Epithelial cell of prostate (primary cell): ENCODE results near the gene CEP41.
A peak's percentile ranks its signal among the peaks of the same experiment; 100 is the strongest.
"Not testable (repeated sequence)": the region's sequence is repeated elsewhere in the genome, so short reads cannot be mapped to it uniquely, and the experiment has no call there.

Source experiments
- DNase-seq: peaks from one replicate; pipeline ENCODE4 v3.0.0-alpha.2; 2011; ENCODE audit warnings: low read depth, low spot score
- H3K27ac ChIP-seq: fragments of 450-650 bp; 2 replicates; pipeline ENCODE4 v1.5.1; 2017; ENCODE audit warnings: mild to moderate bottlenecking

The CEP41 gene

DNA sequence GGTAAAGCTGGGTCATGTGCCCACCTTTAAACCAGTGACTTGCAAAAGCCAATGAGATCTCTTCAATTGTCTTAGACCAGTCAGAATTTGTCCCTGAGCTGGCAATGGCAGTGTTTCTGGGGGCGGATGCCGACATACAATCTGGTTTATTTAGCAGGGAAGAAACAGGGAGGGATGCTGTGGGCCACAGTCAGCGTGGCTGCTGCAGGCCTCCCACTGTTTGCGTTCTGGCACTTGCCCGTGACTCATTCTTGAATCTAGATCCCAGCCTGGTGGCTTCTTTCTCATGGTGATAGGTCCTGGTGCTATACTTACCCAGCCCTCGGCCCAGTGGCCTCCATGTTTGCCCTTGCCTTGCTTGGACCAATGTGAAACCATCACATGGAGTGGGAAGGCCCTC lies 63.6 kb downstream of the CEP41 start:
- DNase-seq, result no peak
- no peak overlapping the region for H3K27ac ChIP-seq

GRCh38 chr7:130376461-130376860 lies 64.4 kb downstream of the CEP41 start:
- not testable (repeated sequence) for H3K27ac ChIP-seq, DNase-seq

GRCh38 chr7:130374507-130374906 lies 66.3 kb downstream of the CEP41 start:
- no peak for DNase-seq
- peak overlapping the region; percentile 95 for H3K27ac ChIP-seq

GRCh38 chr7:130372402-130373165 lies 68.2 kb downstream of the CEP41 start:
- peak overlapping the region; percentile 95 for H3K27ac ChIP-seq
- DNase-seq, result no peak

GRCh38 chr7:130371046-130371445 lies 69.8 kb downstream of the CEP41 start:
- H3K27ac ChIP-seq, result no peak overlapping the region
- DNase-seq, result no peak

DNA sequence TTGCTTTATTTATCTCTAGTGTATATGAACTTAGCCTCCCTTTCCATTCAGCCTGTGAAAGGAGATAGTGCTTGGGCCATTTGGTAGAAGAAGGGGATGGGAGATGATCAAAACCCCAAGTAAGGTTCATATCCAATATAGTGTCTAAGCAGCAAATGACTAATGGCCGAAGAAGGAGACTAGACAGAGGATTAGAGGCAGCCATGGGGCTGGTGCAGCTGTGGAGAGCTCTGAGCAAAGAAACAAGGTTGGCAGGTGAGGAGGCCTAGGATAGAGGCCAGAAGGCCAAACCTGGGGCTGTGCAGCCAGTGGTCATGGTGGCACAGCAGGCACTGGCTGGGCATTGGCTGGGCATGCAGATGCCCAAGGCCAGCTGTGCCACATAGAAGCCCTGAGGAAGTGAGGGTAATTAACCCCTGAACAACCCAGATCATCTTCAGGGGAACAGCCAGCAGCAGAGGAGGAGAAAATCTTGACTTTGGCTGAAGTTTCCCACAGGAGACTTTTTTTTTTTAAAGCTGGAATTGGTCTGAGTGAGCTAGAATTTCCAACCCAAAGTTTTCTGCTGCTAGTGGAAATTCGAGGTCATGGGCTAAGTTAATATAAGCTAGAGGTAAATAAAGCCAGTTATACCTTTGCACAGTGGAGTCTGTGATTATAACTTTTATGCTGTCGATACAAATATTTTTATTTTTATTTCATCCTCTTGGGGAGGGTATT lies 70.8 kb downstream of the CEP41 start:
- no peak for DNase-seq
- H3K27ac ChIP-seq, result no peak overlapping the region

- peak; percentile 64 for DNase-seq
- H3K27ac ChIP-seq, result peak overlapping the region; percentile 5
Measured at GRCh38 chr7:130369110-130369711, 71.6 kb downstream of the CEP41 start.

GRCh38 chr7:130367836-130368746 lies 72.7 kb downstream of the CEP41 start:
- DNase-seq, result no peak
- no peak overlapping the region for H3K27ac ChIP-seq

DNA sequence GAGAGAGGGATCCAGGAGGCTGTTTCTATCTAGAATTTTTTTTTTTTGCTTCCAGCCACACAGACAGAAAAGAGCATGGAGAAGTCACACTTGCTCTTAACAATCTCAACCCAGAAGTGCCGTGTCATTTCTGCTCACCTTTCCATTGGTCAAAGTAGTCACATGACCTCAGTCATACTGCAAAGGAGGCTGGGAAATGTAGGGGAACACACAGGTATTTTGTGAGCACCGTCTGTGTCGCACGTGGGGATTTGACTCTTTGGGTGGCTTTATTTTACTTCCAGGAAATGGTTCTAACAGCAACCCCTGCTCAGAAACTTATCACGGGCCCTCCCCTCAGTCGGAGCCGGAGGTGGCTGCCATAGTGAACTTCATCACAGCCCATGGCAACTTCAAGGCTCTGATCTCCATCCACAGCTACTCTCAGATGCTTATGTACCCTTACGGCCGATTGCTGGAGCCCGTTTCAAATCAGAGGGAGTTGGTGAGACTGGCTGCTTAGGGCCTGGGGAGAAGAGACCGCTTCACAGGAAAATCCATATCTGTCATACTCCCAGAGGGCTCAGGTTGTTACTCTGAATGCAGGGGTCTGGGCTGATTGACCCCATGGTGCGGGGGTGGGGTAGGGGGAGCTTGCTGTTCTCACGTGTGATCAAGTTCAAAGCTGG lies 73.6 kb downstream of the CEP41 start:
- H3K27ac ChIP-seq, result no peak overlapping the region
- no peak for DNase-seq

GRCh38 chr7:130366564-130366963 lies 74.3 kb downstream of the CEP41 start:
- no peak for DNase-seq
- peak overlapping the region; percentile 16 for H3K27ac ChIP-seq

- peak overlapping the region; percentile 16 for H3K27ac ChIP-seq
- no peak for DNase-seq
Measured at GRCh38 chr7:130365511-130366441, 75.0 kb downstream of the CEP41 start.

DNA sequence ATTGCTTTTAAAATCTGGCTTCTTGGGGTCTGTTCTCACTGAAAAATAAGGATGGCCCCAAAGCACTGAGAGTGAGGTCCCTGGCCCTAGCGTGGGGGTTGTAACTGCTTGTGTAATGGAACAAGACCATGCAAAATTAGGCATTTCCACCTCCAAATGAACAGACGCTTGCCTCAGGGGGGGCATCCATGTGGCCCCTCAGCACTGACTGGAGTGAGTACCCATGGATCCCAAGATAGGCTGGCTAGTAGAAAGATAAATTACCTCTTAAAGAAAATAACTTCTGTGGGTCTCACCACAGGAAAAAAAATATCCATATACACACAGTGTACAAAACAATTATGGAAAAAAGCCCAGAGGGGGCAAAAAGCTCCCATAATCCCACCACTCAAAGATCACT lies 75.7 kb downstream of the CEP41 start:
- no peak overlapping the region for H3K27ac ChIP-seq
- no peak for DNase-seq

DNA sequence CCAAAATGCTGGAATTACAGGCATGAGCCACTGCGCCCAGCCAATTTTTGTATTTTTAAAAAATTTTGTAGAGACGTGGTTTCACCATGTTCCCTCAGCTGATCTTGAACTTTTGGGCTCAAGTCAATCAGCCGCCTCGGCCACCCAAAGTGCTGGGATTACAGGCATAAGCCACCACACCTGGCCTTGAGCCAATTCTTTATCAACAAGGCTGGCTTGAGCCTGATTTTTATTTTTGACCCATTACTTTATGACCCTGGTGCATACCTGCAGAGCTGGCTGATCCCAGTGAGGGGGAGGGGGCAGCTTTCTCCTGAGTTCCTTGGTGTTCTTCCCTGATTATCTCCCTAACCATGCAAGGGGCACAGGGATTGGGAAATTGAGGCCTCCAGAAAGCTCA lies 76.4 kb downstream of the CEP41 start:
- peak overlapping the region; percentile 65 for H3K27ac ChIP-seq
- no peak for DNase-seq

DNA sequence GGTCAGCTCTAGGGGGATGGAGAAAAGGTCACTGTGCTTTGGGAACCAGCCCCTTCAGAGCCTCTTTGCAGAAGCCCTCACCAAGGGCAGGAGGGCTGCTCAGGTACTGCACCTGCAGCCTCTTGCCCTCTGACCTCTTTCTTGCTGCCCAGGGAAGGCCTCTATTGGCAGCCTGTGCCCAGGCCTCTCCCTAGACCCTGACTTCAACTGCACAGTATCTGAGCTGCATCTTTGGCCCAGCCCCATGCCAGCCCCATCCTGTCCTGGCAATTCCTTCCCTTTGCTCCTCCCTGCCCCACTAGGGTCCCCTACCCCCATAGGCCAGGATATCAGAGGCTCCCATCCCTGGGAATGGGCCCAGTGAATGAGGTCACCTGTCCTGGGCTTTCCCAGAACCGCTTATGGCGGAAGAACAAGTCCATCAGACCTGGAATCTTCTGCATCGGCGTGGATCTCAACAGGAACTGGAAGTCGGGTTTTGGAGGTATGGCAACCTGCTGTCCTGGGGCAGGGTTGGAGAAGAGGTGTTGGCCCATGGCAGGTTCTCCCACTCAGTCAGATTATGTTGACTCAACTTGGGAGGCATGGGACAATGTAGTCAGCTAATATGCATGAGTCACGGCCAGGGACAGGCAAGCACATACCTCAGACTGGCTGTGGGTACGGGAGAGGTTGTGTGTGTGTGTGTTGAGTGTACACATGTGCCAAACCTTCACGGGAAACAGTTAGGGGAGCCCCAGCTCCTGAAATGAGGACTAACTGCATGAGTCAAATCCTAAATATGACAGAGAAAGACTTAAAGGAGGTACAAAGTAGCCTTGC lies 77.6 kb downstream of the CEP41 start:
- peak; percentile 98 for DNase-seq
- peak overlapping the region; percentile 65 for H3K27ac ChIP-seq

GRCh38 chr7:130362251-130362816 lies 78.5 kb downstream of the CEP41 start:
- H3K27ac ChIP-seq, result no peak overlapping the region
- no peak for DNase-seq

GRCh38 chr7:130361681-130362080 lies 79.1 kb downstream of the CEP41 start:
- DNase-seq, result no peak
- H3K27ac ChIP-seq, result no peak overlapping the region

GRCh38 chr7:130360518-130360917 lies 80.3 kb downstream of the CEP41 start:
- H3K27ac ChIP-seq, result no peak overlapping the region
- no peak for DNase-seq
